HG02588 (cell line): ENCODE results near the gene MPP2.
A peak's percentile ranks its signal among the peaks of the same experiment; 100 is the strongest.
"Not testable (repeated sequence)": the region's sequence is repeated elsewhere in the genome, so short reads cannot be mapped to it uniquely, and the experiment has no call there.

ENCODE experiments used
- ATAC-seq: cut with Tn5 transposase; IDR thresholded peaks from one replicate; pipeline ENCODE4 v1.9.1; 2021; ENCODE audit warnings: mild to moderate bottlenecking, moderate library complexity; ENCODE audit not compliant: unreplicated experiment

MPP2 gene

GRCh38 chr17:43905985-43906852 is 1.1 kb downstream of the MPP2 start:
- ATAC-seq, result no peak

DNA sequence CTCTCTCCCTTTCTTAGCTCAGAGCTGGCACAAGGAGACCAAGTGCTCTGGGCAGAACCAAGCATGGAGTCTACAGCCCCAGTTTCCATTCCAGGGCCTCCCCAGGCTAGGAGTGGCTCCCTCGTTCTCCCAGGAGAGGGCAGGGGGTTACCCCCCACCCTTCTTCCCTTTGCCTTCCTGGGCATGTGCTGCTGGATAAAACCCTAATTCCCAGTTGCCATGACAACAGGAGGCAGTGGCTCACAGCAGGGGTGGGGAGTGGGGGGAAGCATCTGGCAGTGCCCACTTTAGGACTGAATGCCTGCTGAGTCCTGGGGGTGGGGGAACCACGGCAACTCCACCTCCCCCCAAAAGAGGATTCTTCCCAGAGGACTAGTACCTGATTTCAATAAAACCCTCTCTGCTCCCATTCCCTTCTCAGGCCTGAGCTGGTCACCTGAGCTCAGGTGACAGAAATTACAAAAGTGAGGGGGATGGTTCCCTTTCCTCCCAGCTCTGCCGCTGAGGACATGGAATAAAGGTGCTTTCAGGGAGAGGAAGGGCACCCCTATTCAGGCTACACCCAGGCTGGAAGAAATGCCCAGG is 1.8 kb downstream of the MPP2 start:
- ATAC-seq, result no peak

GRCh38 chr17:43901861-43902589 is 5.3 kb downstream of the MPP2 start:
- ATAC-seq, result no peak

- ATAC-seq, result no peak
These were observed 6.2 kb downstream of the MPP2 start for GRCh38 chr17:43900858-43901754.

DNA sequence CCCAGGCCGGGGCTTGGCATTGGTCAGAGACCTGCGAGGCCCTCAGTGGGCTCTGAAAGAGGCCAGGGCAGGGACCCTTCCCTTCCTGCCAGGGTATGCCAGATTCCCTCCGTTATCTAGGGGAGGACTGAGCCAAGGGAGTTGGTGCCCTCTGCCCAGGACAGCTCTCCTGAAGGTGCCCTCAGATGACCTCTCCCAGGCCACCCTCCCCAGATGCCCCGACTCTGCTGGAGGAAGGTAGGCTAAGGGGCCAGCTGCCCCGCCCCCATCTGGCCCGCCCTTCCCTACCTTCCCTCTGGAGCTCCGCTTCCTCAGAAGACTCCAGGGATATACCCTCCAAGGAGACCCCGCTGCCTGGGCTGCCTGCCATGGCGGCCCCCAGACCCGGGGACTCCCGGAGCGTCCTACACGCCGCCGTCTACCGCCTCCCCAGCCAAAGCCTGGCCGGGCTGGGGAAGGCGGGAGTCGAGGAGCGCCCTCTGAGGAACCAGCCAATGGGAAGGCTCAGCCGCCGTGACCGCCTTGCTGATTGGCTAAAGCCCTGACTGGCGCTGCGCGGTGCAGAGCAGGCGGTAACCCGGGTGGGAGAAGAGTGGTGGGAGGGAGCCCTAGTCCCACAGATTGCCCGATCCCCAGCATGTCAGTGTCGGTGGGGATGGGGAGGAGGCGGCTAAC is 7.0 kb downstream of the MPP2 start:
- ATAC-seq, result peak; percentile 90

DNA sequence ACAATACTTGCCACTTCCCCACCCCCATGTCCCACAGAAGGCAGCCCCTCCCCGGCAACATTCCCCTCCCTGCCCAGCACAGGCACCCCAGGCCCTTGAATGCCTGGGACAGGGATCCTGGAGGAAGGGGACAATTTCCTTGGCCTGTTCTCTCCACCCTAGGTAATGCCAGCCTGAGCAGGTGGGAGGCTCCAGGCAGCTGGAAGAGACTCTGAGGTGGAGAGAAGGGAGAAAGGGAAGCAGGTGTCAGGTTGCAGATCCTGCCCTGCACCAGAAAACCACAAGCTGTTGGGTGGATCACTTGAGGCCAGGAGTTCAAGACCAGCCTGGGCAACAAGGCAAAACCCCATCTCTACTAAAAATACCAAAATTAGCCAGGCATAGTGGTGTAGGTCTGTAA is 8.9 kb downstream of the MPP2 start:
- no peak for ATAC-seq

DNA sequence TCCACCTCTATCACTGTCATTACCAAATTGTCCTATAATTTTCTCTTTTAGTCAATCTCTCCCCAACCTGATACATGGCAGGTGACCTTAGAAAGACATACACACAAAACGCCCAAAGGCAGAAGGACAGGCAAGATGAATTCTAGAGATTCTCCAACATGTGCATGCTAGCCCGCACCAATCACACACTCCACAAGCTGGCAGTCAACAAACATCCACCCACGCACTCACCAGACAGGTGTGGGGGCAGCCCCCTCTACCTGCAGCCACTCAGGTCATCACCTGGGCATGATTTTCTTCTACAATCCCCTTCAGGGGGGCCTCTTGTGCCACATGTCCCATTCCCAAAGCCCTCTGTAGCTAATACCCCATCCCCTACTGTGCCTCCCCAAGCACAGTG is 9.5 kb downstream of the MPP2 start:
- no peak for ATAC-seq

- ATAC-seq, result not testable (repeated sequence)
These were observed 12.8 kb downstream of the MPP2 start for GRCh38 chr17:43894494-43894893.

DNA sequence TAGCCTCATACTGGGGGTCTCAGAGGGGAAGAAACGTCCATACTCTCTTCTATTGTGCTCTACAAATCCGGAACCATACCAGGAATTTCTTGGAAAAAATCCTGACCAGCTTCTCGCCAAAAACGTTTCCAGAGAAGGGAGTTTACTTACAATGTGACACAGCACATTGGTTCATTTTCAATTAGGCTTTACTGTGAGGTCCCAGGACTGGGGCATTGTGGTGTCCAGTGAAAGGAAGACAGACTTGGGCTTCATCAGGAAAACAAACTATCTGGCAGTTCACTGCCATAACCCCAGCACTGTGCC is 14.7 kb downstream of the MPP2 start:
- no peak for ATAC-seq

GRCh38 chr17:43891851-43892646 is 15.3 kb downstream of the MPP2 start:
- no peak for ATAC-seq

DNA sequence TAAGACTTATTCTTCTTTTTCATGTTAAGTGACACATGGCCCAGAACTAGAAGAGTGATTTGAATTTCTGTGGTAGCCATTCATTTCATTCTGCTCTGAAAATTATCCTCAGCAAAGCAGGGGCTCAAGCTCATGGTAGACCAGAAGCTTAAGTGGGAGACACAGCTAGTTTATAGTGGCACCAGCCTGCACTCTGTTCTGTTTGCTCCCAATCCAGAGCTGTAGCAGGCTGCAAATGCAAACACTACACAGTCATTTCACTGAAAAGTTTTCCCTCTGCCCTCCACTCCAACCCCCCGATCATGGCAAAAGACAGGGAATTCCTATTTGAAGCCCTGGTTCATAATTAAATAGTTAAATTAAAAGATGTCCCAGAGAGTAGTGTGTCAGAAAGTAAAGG is 17.1 kb downstream of the MPP2 start:
- no peak for ATAC-seq

DNA sequence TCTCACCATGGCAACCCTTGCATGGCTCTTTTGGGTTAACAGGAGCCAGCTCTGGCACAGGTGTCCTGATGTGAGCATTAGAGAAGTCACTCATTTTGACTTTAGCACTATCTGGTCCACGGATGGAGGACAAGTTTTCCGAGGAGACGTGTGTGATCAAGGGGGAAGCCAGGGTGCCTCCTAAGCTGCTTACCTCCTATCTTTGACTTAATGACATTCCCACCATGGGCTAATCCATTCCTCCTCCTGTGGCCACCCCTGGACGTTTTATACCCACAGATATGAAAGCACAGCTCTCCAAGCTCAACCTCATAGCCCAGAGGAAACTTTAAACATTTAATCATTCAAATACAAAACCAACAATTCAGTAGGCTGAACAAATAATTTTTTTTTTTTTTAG is 18.8 kb downstream of the MPP2 start:
- no peak for ATAC-seq

DNA sequence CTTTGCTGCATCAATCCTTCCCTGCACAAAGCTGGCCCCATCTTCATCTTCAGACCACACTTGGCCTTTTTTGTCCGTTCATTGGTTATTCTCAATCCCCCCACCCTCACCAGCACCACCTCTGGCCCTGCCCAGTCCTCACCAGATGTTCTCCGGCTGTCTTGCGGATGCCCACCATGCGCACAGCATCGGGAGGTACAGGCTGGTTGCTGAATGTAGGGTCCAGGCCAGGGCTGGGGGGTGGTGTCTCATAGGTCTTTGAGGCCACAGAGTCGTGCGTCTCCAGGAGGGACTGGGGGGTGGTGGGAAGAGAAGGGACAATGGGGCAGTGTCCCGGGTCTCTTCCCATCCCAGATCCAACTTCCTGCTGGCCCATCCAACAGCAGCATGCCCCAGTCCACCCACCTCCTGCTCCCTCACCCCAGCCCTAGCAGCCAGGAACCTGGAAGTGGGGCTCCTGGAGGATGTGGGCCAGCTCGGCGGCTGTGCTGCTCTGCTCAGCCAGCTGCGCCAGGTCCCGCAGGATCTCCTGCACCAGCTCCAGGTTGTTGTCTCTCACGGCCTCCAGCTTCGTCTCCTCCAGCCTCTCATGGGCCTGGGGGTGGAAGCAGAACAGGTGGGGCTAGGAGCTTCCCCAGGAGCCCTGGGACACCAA is 24.4 kb downstream of the MPP2 start:
- no peak for ATAC-seq

DNA sequence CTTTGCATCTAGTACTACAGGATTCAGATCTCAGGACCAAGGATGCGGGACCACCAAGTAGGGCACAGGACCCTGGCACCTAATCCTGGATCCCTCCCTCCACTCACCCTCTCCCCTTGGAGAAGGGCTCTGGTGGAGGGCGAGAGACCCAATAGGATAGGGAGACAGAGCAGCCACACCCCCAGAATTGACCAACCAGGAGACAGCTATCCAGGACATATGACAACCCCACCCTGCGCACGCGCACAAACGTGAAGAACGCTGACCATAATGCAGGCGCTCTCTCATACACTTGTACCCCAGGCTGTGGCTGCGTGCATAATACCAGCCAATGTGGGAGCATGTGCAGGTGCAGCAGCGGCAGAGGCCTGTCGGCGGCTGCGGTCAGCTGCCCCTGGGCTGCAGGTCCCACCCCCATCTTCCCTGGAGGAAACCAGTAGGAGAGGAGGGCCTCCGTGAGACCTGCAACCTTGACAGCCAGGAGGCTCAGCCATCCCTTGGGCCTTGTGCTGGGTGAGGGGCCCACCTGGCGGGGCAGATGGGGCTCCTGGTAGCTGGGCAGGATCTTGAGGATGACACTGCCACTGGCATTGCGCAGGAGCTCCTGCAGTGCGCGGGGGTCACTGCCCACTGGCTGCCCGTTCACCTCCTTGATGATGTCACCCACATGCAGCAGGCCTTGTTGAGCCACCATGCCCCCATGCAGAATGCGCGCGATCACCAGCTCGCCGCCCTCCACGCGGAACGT is 25.4 kb downstream of the MPP2 start:
- ATAC-seq, result no peak

DNA sequence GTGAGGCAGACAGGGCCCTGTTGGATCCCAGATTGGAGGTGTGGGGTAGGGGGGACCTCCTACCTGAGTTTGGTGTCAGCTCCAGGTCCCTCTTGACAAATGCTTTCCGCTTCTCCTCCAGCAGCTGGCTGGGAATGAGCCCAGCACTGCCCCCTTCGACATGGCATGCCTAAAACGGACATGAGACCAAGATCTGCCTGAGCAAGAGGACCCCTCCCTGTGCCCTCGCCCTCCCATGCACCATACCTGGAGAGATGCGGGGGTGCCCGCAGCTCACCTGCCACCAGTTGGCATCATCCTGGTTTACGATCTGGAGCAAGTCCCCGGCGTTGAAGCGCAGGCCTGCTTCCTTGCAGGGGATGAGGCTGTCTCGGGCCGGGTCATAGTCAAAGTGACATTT is 26.2 kb downstream of the MPP2 start:
- ATAC-seq, result no peak

- ATAC-seq, result no peak
These were observed 26.8 kb downstream of the MPP2 start for GRCh38 chr17:43880420-43880991.

GRCh38 chr17:43879723-43880419 is 27.5 kb downstream of the MPP2 start:
- no peak for ATAC-seq
